GDM1 (cell line): Measurements from ENCODE around the gene GAB4.
"Not testable (repeated sequence)": the region's sequence is repeated elsewhere in the genome, so short reads cannot be mapped to it uniquely, and the experiment has no call there.

ENCODE experiments used
- DNase-seq: peaks from one replicate; lab custom pipeline; 2025; lab: John Stamatoyannopoulos, UW

The GAB4 gene, protein sequence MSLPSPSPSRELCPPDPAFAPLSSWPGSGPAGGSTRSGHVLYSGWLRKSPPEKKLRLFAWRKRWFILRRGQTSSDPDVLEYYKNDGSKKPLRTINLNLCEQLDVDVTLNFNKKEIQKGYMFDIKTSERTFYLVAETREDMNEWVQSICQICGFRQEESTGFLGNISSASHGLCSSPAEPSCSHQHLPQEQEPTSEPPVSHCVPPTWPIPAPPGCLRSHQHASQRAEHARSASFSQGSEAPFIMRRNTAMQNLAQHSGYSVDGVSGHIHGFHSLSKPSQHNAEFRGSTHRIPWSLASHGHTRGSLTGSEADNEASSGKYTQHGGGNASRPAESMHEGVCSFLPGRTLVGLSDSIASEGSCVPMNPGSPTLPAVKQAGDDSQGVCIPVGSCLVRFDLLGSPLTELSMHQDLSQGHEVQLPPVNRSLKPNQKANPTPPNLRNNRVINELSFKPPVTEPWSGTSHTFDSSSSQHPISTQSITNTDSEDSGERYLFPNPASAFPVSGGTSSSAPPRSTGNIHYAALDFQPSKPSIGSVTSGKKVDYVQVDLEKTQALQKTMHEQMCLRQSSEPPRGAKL

DNA sequence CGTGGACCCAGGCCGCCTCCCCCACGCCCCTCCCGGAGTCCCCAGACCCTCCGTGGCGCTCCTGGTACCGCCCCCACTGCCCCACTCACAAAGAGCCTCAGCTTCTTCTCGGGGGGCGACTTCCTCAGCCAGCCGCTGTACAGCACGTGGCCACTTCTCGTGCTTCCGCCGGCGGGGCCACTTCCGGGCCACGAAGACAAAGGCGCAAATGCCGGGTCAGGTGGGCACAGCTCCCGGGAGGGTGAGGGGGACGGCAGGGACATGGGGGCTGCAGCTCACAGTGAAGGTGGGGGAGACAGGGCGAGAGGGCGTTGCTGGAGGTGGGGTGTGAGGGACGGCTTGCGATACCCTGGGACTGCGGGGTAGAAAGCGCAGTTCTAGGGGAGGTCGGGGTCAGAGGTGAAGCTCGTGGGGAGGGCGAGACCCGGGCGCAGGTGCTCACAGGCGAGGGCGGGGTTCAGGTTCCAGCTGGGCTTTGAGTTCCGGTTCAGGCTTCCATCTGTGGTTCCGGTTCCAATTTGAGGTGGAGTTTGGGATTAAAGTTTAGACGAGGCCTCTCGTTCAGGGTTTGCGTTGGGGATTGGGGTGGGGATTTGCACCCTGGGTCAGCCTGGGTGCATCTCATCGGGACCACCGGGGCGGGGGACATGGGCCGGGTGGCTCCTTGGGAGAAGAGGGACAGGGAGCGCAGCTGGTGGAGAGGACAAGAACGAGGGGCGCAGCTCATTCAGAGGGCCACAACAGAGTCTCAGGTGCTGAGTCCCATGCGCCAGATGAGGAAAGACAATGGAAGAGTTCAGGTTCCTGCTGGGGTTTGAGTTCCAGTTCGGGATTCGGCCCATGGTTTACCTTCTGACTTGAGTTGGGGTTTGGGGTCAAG is at the start of gene GAB4:
TSS of gene GAB4 (minus strand) at position 371 of the 880 bp plus-strand sequence. CDS start at position 263, 108 bp downstream.
- DNase-seq: no peak

DNA sequence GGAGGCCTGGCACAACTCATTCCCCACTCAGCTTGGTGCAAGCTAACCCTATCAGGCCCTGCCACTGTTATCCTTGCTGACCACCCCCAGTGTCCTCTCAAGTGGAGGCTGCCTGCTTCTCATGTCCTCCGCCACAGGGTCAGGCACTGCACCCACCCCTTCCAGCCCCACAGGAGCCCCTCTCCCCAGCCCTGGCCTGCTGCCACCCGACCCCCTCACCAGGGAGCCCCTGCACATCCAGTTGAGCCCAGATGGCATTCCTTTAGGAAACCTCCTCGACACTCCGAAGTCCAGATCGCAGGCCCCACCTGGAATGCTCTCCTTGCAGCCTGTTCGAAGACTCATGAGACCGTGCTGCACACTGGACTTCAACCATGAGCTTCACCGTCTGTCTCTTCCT is 48.8 kb upstream of the GAB4 start:
- no peak for DNase-seq

DNA sequence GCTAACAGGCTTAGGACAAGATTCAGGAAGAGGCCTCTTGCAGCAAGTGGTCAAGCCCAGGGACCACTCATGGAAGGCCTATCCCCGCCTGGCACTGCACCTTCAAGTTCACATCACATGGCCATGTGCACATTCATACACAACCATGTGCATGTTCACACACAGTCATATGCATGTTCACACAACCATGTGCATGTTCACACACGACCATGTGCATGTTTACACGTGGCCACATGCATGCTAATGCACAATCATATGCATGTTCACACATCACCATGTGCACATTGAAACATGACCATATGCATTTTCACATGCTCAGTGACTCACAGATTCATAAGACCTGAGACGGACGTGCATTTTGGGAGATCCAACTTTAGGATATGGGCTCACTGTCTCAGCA is 48.0 kb upstream of the GAB4 start:
- no peak for DNase-seq

DNA sequence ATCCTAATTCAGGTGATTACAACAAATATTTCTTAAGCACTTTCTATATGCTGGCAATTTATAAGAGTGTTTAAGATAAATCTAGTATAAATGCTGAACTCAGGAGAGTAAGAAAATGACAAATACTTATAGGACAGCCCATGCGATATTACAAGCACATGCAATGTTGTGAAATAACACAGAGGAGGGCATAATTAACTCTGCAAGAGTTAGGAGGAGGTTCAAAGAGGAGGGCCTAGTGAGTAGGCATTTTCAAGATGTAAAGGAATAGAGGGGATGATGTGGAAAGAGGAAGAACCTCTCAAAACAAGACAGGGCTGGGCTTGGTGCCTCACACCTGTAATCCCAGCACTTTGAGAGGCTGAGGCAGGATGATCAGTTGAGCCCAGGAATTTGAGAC is 39.6 kb upstream of the GAB4 start:
- no peak for DNase-seq

DNA sequence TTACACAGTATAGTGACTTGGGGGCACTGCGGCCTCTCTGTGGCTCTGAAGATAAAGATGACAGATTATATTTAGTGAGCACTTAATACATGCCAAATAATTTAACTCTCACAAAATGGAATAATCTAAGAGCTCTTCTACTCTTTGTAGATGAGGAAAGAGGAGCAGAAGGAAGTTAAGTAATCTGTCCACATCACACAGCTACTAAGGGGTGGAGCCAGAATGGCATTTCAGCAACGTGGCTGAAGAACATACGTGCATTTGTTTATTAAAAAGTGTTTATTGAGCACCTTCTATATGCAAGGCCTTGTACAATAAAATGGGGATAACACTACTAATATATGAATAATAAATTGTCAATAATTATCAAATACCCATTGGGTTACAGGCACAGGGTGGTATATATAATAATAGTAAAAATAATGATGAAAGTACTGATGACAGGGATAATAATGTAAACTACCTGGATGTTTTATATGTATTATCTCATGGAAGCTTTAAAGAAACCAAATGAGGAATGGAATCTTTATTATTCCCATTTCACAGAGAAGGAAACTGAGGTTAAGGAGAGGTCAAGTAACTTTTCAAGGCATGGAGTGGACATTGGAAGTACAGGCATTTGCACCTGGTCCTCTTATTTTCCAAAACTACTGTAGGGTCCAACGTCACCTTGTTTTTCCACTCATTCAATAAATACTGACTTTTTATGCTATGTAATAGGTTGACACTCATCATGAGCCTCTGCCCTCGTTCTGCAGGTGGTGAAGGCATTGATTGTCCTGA is 38.7 kb upstream of the GAB4 start:
- no peak for DNase-seq

DNA sequence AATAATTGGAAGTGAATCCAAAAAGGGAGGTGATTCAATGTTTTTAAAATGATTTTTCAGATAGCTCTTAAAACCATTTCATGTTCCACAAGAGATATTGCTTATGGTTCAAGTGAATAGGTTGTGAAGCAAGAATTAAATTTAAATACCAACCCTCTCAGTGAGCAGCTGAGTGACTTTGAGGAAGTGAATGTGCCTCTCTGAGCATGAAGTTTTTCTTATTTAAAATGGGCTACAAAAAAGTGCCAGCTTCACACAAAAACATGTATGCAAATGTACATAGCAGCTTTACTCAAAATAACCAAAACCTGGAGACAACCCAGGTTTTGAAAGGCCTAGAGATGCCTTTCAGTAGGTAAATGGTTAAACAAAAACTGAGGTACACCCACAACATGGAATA is 35.5 kb upstream of the GAB4 start:
- DNase-seq: no peak

DNA sequence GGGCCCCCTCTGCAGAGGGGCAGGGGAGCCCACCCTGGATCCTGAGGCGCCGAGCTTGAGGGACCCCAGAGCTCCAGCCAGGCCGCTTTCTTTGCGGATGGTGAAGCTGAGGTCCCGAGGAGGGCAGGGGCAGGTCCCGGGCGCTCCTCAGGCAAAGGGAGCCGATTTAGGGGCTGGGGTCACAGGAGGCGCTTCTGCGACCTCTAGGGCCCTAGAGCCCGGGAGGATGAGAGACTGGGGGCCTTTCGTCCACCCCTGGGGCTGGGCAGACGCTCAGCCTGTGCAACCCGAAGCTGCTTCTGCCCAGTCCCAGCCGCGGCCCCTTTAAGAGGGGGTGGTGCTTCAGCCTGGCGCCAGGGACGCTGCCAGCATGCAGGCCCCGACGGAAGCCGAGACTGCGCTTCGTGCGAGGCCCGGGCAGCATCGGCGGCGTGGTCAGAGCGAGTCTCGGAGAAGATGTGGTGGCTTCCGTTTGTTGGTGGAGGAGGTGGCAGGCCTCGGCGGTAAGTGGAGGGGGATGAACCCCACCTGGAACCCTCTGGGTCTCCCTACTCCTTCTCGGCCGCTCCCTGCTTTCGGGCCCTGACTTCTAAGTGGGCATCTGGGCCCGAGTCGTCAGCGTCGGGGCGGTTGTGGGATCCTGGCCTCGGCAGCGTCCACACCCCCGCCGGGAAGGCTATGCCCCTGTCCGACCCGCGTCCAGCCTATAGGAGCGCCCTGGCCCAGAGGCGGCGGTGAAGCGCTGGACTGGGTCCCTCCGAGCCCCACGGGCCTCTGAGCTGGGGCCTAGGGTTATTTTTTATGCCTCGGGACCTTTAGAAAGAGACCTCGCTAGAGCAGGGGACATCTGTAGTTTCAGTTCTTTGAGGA is 29.1 kb upstream of the GAB4 start:
- not testable (repeated sequence) for DNase-seq

DNA sequence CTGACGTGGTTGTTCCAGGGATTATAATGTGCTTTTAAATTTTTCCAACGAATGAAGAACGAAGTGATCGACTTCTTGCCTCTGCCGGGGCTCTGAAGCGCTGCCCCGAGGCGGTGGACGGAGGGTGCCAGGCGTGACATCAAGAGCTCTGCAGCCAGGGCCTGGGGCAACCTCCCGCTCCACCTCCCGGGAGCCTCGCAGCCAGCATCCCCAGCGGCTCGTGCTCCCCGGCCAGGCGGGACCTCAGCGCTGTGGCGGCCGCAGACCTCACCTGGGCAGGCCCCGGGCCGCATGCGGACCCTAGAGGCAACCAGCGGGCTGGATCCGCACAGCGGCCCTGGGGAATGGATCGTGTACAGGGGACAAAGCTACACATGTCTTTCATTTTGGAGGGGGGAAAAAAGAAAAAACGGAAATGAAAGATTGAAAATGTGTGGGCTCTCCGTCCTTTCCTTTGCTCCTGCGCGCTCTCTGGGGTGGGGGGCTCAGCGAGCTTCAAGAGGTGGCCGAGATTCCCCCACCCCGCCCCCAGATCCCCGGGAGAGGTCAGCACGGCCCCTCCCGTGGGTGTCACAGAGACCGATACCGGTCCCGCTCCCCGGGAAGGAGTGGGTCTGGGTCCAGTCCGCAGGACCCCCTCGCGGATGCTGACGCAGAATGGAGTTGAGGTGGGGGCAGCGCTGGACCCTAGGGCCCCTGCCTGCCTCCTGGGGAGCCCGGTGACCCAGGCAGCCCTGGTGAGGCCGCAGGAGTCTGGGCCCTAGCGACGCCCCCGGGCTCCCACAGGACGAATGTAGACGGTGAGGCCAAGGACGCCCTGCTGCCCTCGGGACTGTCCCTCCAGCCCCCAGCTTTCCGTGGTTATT is 28.2 kb upstream of the GAB4 start:
- DNase-seq: not testable (repeated sequence)

DNA sequence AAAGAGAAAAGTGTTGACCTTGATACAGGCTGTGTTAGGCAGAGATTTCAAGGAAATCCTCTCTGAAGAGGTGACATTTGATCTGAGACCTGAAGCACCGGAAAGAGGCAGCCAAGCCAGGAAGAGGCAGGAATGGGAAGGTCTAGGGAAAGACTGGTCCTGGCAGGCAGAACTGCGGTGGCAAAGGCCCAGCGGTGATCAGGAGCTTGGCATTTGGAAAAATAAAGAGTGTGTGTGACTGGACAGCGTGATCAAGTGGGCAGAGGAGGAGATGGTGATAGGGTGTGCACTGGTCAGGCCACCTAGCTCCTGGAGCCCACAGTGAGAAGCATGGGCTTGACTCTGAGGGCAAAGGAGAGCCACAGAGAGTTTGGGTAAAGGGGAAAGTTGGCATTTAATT is 27.2 kb upstream of the GAB4 start:
- no peak for DNase-seq

DNA sequence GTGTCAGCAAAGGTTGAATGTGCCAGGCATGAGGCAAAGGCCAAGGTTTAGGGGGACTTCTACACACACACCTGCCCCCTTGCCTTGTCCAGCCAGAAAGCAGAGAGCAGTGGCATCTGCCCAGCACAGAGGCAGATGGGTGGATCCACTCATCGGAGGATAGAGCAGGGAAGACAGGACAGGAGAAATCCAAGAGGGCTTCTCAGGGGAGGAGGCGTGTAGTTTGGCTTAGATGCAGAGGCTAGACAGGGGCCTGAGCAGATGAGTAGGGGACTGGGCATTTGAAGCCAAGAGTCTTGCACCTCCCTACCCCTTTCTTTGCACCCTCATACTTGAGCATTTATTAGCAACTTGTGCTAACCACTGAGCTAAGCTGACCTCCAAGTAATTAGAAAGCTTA is 26.5 kb upstream of the GAB4 start:
- not testable (repeated sequence) for DNase-seq

DNA sequence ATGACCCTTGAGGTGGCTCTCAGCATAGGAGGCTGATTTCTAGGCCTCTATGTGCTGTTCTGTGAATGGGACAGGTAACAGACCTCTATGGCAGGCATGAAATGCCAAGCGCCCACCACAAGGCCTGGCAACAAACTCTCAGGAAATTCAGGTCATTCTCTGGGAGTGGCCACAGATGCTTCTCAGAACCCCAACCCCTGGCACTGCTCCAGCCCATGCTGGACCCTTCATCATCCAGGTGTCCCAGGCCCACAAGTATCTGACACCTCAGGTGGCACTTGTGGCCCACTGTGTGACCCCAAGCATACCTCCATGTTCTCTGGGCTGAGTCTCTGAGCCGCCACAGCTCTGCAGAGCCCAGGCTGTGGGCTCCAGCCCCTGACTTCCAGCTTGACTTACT is 24.3 kb upstream of the GAB4 start:
- DNase-seq: not testable (repeated sequence)

DNA sequence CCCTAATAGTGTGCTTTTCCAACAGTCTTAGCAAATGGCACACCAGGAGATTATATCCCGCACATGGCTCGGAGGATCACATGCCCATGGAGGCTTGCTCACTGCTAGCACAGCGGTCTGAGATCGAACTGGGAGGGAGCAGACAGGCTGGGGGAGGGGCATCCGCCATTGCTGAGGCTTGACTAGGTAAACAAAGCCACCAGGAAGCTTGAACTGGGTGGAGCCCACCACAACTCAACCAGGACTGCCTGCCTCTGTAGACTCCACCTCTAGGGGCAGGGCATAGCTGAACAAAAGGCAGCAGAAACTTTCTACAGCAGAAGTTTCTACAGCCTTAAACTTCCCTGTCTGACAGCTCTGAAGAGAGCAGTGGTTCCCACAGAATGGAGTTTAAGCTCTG is 16.4 kb upstream of the GAB4 start:
- DNase-seq: not testable (repeated sequence)

DNA sequence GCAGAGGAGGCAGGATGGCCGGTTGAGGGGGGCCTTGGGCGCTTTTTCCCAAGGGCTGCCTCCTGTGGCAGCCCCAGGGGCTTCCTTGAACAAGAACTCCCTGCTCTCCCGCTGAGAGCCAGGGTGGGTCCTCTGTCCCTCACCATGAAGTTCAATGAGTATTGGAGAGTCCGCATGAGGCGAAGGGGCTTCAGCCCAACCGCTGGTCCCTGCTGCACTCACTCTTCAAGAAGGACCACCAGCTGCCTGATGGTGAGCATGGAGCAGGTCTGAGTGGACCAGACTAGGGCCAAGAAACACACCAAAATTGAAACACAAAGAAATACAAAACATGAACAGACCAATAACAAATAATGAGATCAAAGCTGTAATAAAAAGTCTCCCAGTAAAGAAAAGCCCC is 7.5 kb upstream of the GAB4 start:
- DNase-seq: not testable (repeated sequence)

DNA sequence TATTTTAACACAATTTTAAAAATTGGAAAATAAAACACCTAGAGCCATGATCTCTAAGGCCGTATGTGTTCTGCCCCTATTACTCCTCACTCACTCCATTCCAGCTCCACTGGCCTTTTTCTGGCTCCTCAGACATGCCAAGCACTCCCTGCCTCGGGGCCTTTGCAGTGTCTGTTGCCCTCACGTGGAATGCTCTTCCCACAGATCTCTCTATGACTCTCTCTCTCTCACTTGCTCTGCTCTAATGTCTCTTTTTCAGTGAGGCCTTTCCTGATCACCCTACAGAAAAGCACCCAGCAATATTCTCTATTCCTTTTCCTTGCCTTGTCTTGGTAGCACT is 6.0 kb upstream of the GAB4 start:
- not testable (repeated sequence) for DNase-seq

DNA sequence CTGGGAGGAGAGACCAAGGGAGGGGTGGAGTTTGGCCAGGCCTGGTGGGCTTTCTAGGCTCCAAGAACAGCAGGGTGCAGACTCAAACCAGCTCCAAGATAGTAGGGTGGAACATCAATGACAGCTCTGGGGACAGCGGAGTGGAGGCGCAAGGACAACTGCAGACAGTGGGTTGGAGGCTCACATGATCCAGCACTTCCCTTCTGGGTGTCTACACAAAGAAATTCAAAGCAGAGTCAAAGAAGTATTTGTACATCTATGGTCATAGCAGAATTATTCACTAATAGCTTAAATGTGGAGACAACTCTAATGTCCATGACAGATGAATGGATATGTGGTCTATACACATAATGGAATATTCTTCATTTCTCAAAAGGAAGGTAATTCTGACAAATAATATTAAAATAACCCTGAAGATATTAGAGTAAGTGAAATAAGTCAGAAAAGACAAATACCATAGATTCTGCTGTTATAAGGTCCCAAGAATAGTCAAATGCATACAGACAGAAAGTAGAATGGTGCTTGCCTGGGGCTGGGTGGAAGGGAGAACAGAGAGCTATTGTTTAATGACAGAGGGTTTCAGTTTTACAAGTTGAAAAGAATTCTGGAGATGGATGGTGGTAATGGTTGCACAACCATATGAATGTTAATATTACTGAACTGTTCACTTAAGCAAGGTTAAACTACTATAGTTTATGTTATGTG is 5.5 kb upstream of the GAB4 start:
- no peak for DNase-seq

DNA sequence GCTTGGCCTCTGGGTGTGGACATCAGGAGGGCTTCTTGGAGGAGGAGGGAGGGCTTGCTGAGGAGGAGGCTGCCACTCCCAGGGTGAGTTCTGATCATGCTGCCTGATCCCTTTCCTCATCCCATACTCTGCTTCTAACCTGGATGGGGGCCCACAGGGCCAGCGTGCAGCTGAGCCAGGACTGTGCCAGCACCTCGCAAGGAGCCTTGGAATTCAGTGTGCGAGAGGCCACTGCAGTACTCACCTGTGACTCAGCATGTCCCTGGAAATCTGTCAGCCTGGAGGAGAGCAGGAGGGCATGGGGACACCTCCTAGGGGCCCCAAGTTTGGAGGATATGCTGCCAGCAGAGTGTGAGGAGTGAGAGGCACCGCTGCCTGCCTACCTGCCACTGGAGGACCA is 4.2 kb upstream of the GAB4 start:
- no peak for DNase-seq

DNA sequence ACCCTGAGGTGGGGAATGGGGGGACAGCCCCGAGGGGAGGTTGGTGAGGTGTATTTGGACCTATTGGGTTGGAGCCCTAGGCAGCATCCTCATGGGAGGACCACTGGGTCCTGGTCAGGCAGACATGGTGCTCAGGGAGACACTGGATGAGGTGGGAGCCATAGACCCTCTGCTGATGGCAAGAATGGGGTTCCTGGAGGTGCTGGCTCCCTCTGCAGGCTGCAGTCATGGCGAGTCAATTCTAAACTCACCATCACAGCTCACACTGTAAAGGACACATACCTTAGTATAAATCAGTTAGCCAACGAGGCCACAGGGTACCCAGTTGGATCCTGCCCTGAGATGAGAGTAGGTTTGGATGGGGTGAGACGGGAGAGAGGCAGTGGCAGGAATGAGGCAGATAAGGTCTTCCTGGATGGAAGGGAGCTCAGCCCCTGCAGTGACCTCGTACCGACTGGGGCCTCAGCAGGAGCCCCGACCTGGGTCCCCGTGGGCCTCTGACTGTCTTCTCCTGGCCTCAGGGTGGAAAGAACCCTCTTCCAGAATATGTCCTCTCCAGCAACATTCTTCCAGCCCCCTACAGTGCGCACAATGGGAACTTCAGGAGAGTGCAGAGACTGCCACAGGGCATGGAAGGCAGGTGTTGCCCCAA is 1.7 kb upstream of the GAB4 start:
- no peak for DNase-seq

DNA sequence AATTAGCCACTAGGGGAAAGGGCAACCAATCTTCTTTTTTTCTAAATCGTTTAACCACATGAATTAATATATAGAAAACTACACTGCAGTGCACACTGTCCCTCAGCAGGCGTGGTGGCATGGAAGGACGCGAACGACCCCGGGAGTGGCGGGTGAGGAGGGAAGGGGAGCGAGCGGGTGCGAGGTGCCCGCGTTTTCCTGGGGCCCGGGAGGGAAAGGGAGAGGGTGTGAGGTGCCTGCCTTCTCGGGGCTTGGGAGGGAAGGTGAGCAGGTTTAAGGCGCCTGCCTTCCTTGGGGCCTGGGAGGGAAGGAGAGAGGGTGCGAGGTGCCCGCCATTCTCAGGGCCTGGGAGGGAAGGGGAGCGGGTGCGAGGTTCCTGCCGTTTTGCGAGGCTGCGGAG is 765 bp downstream of the GAB4 start:
- DNase-seq: no peak

DNA sequence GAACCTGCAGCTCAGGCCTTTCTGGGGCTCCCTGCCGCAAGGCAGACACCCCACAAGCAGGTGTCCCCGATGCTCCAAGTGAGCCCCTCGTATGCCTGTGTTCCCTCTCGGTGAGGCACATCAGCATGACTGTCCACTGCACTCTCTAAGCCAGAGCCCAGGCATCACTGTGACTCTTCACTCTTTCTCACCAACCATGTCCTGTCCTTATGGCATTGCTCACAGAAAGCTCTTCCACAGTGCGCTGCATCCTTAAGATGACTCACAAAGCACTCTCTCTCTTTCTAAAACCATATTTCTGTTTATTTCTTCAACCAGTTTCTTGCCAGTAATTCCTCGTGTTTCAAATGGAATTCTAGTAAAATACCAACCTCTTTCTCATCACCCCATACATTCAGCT is 18.1 kb downstream of the GAB4 start:
- no peak for DNase-seq
